Natural killer cell treated with Interleukin-12 subunit alpha and Interleukin-12 subunit beta and Interleukin-15 and Interleukin-18, amount 100 ng/mL, for 72 hours (primary cell): ENCODE data around the gene UBE2I. TPM values are rescaled to one million over a fixed set of nuclear protein-coding genes. Genes with fewer than 3 reads are reported as not detected.
A peak's percentile ranks its signal among the peaks of the same experiment; 100 is the strongest.

ENCODE experiments used
- ATAC-seq, 2 donors: fragments of 150-1000 bp; cut with Tn5 transposase in 1 of 2; sonication (Bioruptor Pico), chemical (Tn5 transposase) in 1 of 2; 2 replicates each; pipeline ENCODE4 v1.10.0; 2021
- DNase-seq: peaks from one replicate; pipeline ENCODE4 v3.0.0; 2022; ENCODE audit warnings: low spot score
- H3K27ac Mint-ChIP-seq, 2 donors: 1 replicate in 1 of 2; 2 replicates in 1 of 2; pipeline ENCODE4 v1.8.0; 2022; ENCODE audit warnings: mixed read lengths in 2 of 2, mild to moderate bottlenecking in 1 of 2, moderate library complexity in 1 of 2
- H3K27me3 Mint-ChIP-seq, 2 donors: 1 replicate in 1 of 2; 2 replicates in 1 of 2; pipeline ENCODE4 v1.8.0; 2022; ENCODE audit warnings: mixed read lengths in 2 of 2
- H3K36me3 Mint-ChIP-seq: one replicate; pipeline ENCODE4 v1.8.0; 2022; ENCODE audit warnings: mixed read lengths
- H3K4me1 Mint-ChIP-seq, 2 donors: 1 replicate in 1 of 2; 2 replicates in 1 of 2; pipeline ENCODE4 v1.8.0; 2022; ENCODE audit warnings: low read depth in 2 of 2, mixed read lengths in 2 of 2, mild to moderate bottlenecking in 1 of 2
- H3K4me3 Mint-ChIP-seq: one replicate; pipeline ENCODE4 v1.8.0; 2022; ENCODE audit warnings: mixed read lengths
- H3K9me3 Mint-ChIP-seq: 2 replicates; pipeline ENCODE4 v1.8.0; 2022; ENCODE audit warnings: mixed read lengths
- total RNA-seq, 2 donors: library from RNA; stranded (reverse); gene quantifications; one replicate each; pipeline ENCODE4 v1.2.3, GENCODE V29; 2022

Gene UBE2I
- total RNA-seq, 2 donors from 2014 or later = 202 to 246 TPM

- ATAC-seq = peak; percentile 2
- DNase-seq = no peak
- peaks cover 7% of the 10 kb centered on the region for H3K36me3 Mint-ChIP-seq
- peak overlapping the region; percentile 88 for H3K4me3 Mint-ChIP-seq
- peaks cover 26 to 30% of the 10 kb centered on the region in 2 donors for H3K4me1 Mint-ChIP-seq
- H3K27ac Mint-ChIP-seq = peak overlapping the region; percentile 93 to 94
- no peaks in the 10 kb centered on the region for H3K27me3 Mint-ChIP-seq
- H3K9me3 Mint-ChIP-seq = no peaks in the 10 kb centered on the region
Observed at GRCh38 chr16:1308036-1308976, 1.1 kb upstream of the UBE2I start.

GRCh38 chr16:1309888-1310831, 724 bp downstream of the UBE2I start:
- Mint-ChIP-seq H3K4me1 (peaks cover 19 to 32% of the 10 kb centered on the region in 2 donors), H3K27ac (peak overlapping the region; percentile 94), H3K27me3 (no peaks in the 10 kb centered on the region), H3K9me3 (no peaks in the 10 kb centered on the region), H3K36me3 (peaks cover 7% of the 10 kb centered on the region), H3K4me3 (peak overlapping the region; percentile 97)
- ATAC-seq (peak; percentile 47 to 60), DNase-seq (peak; percentile 87)

- no peaks in the 10 kb centered on the region for H3K27me3 Mint-ChIP-seq
- peaks cover 7% of the 10 kb centered on the region for H3K36me3 Mint-ChIP-seq
- H3K4me3 Mint-ChIP-seq = peak overlapping the region; percentile 97
- H3K27ac Mint-ChIP-seq = peak overlapping the region; percentile 94
- no peaks in the 10 kb centered on the region for H3K9me3 Mint-ChIP-seq
- DNase-seq = no peak
- peaks cover 19 to 32% of the 10 kb centered on the region in 2 donors for H3K4me1 Mint-ChIP-seq
- ATAC-seq = no peak
Observed at GRCh38 chr16:1310832-1311200, 1.4 kb downstream of the UBE2I start.

- peak overlapping the region; percentile 94 for H3K27ac Mint-ChIP-seq
- no peaks in the 10 kb centered on the region for H3K9me3 Mint-ChIP-seq
- DNase-seq (no peak), ATAC-seq (no peak)
- peaks cover 7% of the 10 kb centered on the region for H3K36me3 Mint-ChIP-seq
- H3K4me3 Mint-ChIP-seq = peak overlapping the region; percentile 97
- H3K4me1 Mint-ChIP-seq = peaks cover 19 to 32% of the 10 kb centered on the region in 2 donors
- H3K27me3 Mint-ChIP-seq = no peaks in the 10 kb centered on the region
Observed at GRCh38 chr16:1311212-1311737, 1.8 kb downstream of the UBE2I start.

GRCh38 chr16:1311738-1312466, 2.5 kb downstream of the UBE2I start:
- ATAC-seq = no peak
- Mint-ChIP-seq H3K36me3 (peaks cover 7% of the 10 kb centered on the region), H3K27ac (peak overlapping the region in 1 of 2 donors; percentile 94), H3K4me1 (peaks cover 19 to 32% of the 10 kb centered on the region in 2 donors), H3K9me3 (no peaks in the 10 kb centered on the region), H3K27me3 (no peaks in the 10 kb centered on the region), H3K4me3 (peak overlapping the region; percentile 97)
- DNase-seq = no peak

- Mint-ChIP-seq H3K4me1 (peaks cover 19 to 32% of the 10 kb centered on the region in 2 donors), H3K36me3 (peaks cover 7% of the 10 kb centered on the region)
- ATAC-seq = no peak
Observed at GRCh38 chr16:1312467-1312816, 3.0 kb downstream of the UBE2I start.

GRCh38 chr16:1312903-1313302, 3.5 kb downstream of the UBE2I start:
- peaks cover 7% of the 10 kb centered on the region for H3K36me3 Mint-ChIP-seq
- DNase-seq (no peak), ATAC-seq (no peak)
- H3K27me3 Mint-ChIP-seq = no peaks in the 10 kb centered on the region
- H3K4me3 Mint-ChIP-seq = peak overlapping the region; percentile 97
- no peaks in the 10 kb centered on the region for H3K9me3 Mint-ChIP-seq
- H3K4me1 Mint-ChIP-seq = peaks cover 19 to 29% of the 10 kb centered on the region in 2 donors
- H3K27ac Mint-ChIP-seq = no peak overlapping the region

More at GRCh38 chr16:1312467-1312816, 3.0 kb downstream of the UBE2I start:
- no peak for DNase-seq
- H3K27ac Mint-ChIP-seq = no peak overlapping the region
- no peaks in the 10 kb centered on the region for H3K9me3 Mint-ChIP-seq
- peak overlapping the region; percentile 97 for H3K4me3 Mint-ChIP-seq
- H3K27me3 Mint-ChIP-seq = no peaks in the 10 kb centered on the region

- no peaks in the 10 kb centered on the region for H3K9me3 Mint-ChIP-seq
- H3K36me3 Mint-ChIP-seq = peaks cover 12% of the 10 kb centered on the region
- H3K4me1 Mint-ChIP-seq = peaks cover 13 to 26% of the 10 kb centered on the region in 2 donors
- H3K4me3 Mint-ChIP-seq = no peak overlapping the region
- no peaks in the 10 kb centered on the region for H3K27me3 Mint-ChIP-seq
- no peak overlapping the region for H3K27ac Mint-ChIP-seq
- DNase-seq = no peak
- no peak for ATAC-seq
Observed at GRCh38 chr16:1313721-1314369, 4.4 kb downstream of the UBE2I start.

GRCh38 chr16:1314399-1315068, 5.1 kb downstream of the UBE2I start:
- no peak for DNase-seq
- Mint-ChIP-seq H3K36me3 (peaks cover 12% of the 10 kb centered on the region), H3K27me3 (no peaks in the 10 kb centered on the region), H3K4me3 (no peak overlapping the region), H3K27ac (no peak overlapping the region), H3K4me1 (peaks cover 13 to 26% of the 10 kb centered on the region in 2 donors), H3K9me3 (no peaks in the 10 kb centered on the region)
- ATAC-seq = no peak

GRCh38 chr16:1315081-1316032, 5.9 kb downstream of the UBE2I start:
- Mint-ChIP-seq H3K36me3 (peaks cover 8% of the 10 kb centered on the region), H3K27me3 (no peaks in the 10 kb centered on the region), H3K4me3 (no peak overlapping the region), H3K27ac (no peak overlapping the region), H3K4me1 (peaks cover 8 to 22% of the 10 kb centered on the region in 2 donors), H3K9me3 (no peaks in the 10 kb centered on the region)
- ATAC-seq (no peak), DNase-seq (no peak)

GRCh38 chr16:1316033-1316405, 6.6 kb downstream of the UBE2I start:
- H3K9me3 Mint-ChIP-seq = no peaks in the 10 kb centered on the region
- peaks cover 6% of the 10 kb centered on the region for H3K36me3 Mint-ChIP-seq
- peaks cover 1 to 17% of the 10 kb centered on the region in 2 donors for H3K4me1 Mint-ChIP-seq
- no peaks in the 10 kb centered on the region for H3K27me3 Mint-ChIP-seq
- ATAC-seq = no peak
- H3K4me3 Mint-ChIP-seq = no peak overlapping the region
- DNase-seq = no peak
- H3K27ac Mint-ChIP-seq = no peak overlapping the region
